T-cell (primary cell): ENCODE data around the gene TSHR. TPM values are rescaled to one million over a fixed set of nuclear protein-coding genes. Genes with fewer than 3 reads are reported as not detected.

Experiments
- ATAC-seq, 4 experiments: fragments of 200-7000 bp in 3 of 4; fragments of 150-1000 bp in 1 of 4; cut with Tn5 transposase; replicated peaks in 1 of 4; 1 replicate in 3 of 4; 2 replicates in 1 of 4; pipeline ENCODE4 v1.10.0; 2021; ENCODE audit warnings: moderate library complexity in 3 of 4, mild to moderate bottlenecking in 2 of 4, moderate number of reproducible peaks in 1 of 4
- CTCF ChIA-PET, 2 donors: fragments of 300-600 bp; sonication (Branson Sonifier 250); formaldehyde crosslinking; loops; one replicate each; lab custom pipeline; 2022; ENCODE audit warnings: antibody characterized with exemption in 2 of 2; lab: Charles Lee
- POLR2A ChIA-PET, 2 donors: fragments of 300-600 bp; sonication (Branson Sonifier 250); formaldehyde crosslinking; loops; one replicate each; lab custom pipeline; 2022; ENCODE audit warnings: antibody characterized with exemption in 2 of 2; lab: Charles Lee
- DNase-seq, 35 experiments: peaks; one replicate each; pipeline versions ENCODE4 v3.0.0 to v3.0.0-alpha.2; 2013 to 2023
- H3K27ac ChIP-seq: one replicate; pipeline ENCODE4 v1.5.1; 2013; ENCODE audit warnings: low read length
- H3K27me3 ChIP-seq, 2 experiments: replicated peaks in 1 of 2; 1 replicate in 1 of 2; 2 replicates in 1 of 2; pipeline versions ENCODE4 v1.6.1 to v1.7.0; 2013; ENCODE audit warnings: low read length in 1 of 2, mixed read lengths in 1 of 2; ENCODE audit not compliant: control insufficient read depth in 2 of 2, insufficient read depth in 2 of 2; ENCODE audit errors: extremely low read depth in 1 of 2
- H3K36me3 ChIP-seq, 2 donors: 1 replicate in 1 of 2; 2 replicates in 1 of 2; pipeline versions ENCODE4 v1.6.1 to v1.7.0; 2013; ENCODE audit warnings: low read length in 1 of 2; ENCODE audit not compliant: control insufficient read depth in 2 of 2, insufficient read depth in 1 of 2; ENCODE audit errors: extremely low read depth in 1 of 2
- H3K4me1 ChIP-seq, 2 experiments: 1 replicate in 1 of 2; 2 replicates in 1 of 2; pipeline versions ENCODE4 v1.6.1 to v1.7.0; 2013; ENCODE audit warnings: low read length in 2 of 2, mixed read lengths in 1 of 2; ENCODE audit not compliant: insufficient read depth in 2 of 2, control insufficient read depth in 1 of 2; ENCODE audit errors: extremely low read depth in 1 of 2
- H3K4me3 ChIP-seq, 2 donors: 1 replicate in 1 of 2; 2 replicates in 1 of 2; pipeline versions ENCODE4 v1.5.1 to v1.7.0; 2013; ENCODE audit warnings: mild to moderate bottlenecking in 2 of 2, low read length in 1 of 2, moderate library complexity in 1 of 2; ENCODE audit not compliant: control insufficient read depth in 1 of 2; ENCODE audit errors: extremely low read depth in 1 of 2
- H3K9me3 ChIP-seq: 2 replicates; pipeline ENCODE4 v1.7.0; 2013
- H3K27ac Mint-ChIP-seq, 2 donors: one replicate each; pipeline ENCODE4 v1.8.0; 2020 to 2021; ENCODE audit warnings: mild to moderate bottlenecking in 2 of 2, mixed read lengths in 2 of 2
- H3K27me3 Mint-ChIP-seq, 2 donors: one replicate each; pipeline ENCODE4 v1.8.0; 2021 to 2022; ENCODE audit warnings: mixed read lengths in 2 of 2
- H3K36me3 Mint-ChIP-seq: one replicate; pipeline ENCODE4 v1.8.0; 2021; ENCODE audit warnings: mixed read lengths
- H3K4me1 Mint-ChIP-seq, 3 donors: one replicate each; pipeline ENCODE4 v1.8.0; 2020 to 2022; ENCODE audit warnings: mixed read lengths in 3 of 3, mild to moderate bottlenecking in 1 of 3
- H3K4me3 Mint-ChIP-seq, 3 donors: one replicate each; pipeline ENCODE4 v1.8.0; 2020 to 2022; ENCODE audit warnings: mild to moderate bottlenecking in 3 of 3, mixed read lengths in 3 of 3, moderate library complexity in 3 of 3
- H3K9me3 Mint-ChIP-seq, 3 donors: one replicate each; pipeline ENCODE4 v1.8.0; 2020 to 2022; ENCODE audit warnings: mixed read lengths in 3 of 3
- WGBS: methylation state at CpG from one replicate; pipeline ENCODE4 v1.1.5; 2013; ENCODE audit warnings: missing lambda C conversion rate; ENCODE audit not compliant: insufficient coverage; 5-methylcytosine and 5-hydroxymethylcytosine counted together
- total RNA-seq, 35 experiments: library from RNA in 6 of 35; stranded (reverse) in 6 of 35; fragments of 120-200 nt in 1 of 35; gene quantifications; one replicate each; pipeline versions ENCODE4 v1.2.1 to v1.2.4 and lab custom pipeline; 2013 to 2026

TSHR gene
- total RNA-seq, 5 donors from 2014 or later (not counting 1 experiment from before 2014, with no cell fraction given): 0.25 to 1.7 (median 0.86) TPM

DNA sequence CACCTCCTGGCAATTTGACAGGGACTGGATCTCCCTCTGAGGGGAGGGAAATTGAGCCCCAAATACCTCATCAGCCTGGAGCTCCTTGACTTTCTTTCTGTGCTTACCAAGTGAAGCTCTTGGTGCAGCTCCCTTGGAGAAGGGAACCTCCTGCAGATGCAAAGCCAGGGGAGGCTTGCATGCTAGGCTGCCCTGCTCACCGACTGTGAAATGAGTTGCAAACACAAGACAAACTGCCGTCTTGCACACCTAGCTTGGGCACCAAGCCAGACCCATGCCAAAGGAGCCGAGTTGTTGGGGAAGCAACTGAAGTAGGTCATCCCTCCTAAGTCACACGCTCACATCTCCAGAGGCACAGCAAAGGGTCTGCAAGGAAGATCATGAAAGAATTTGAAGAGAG is 170.1 kb downstream of the TSHR start:
- H3K27ac Mint-ChIP-seq: no peak overlapping the region
- Histone ChIP-seq H3K27ac (no peak overlapping the region), H3K27me3 (peaks cover 0 to 3% of the 10 kb centered on the region in 2 experiments), H3K9me3 (no peaks in the 10 kb centered on the region), H3K4me1 (no peaks in the 10 kb centered on the region), H3K4me3 (no peak overlapping the region), H3K36me3 (no peaks in the 10 kb centered on the region)
- H3K36me3 Mint-ChIP-seq: peaks cover 3% of the 10 kb centered on the region
- H3K9me3 Mint-ChIP-seq: no peaks in the 10 kb centered on the region
- H3K4me3 Mint-ChIP-seq: no peak overlapping the region
- no peak for DNase-seq
- ATAC-seq: no peak
- ChIA-PET CTCF (no interaction called here), POLR2A (no interaction called here)
- no peaks in the 10 kb centered on the region for H3K27me3 Mint-ChIP-seq
- H3K4me1 Mint-ChIP-seq: peaks cover 0 to 3% (median 0%) of the 10 kb centered on the region in 3 donors
- WGBS: 83% methylated on average over 3 of the region's 4 CpGs

DNA sequence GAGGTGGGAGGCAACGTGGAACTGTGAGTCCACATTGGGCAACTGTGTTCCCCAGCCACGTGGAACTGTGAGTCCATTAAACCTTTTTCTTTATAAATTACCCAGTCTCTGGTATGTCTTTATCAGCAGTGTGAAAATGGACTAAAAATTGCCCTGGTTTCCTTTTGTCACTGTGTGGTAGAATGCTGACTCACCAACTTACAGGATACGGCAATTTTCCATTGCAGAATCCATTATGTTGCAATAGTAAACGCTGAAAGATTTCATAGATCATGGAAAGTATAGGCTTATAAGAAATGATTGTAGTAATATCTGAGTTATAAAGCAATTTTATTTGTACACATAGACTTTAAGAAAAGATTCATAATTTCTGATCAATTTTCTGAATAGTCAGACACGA is 172.4 kb downstream of the TSHR start:
- H3K9me3 Mint-ChIP-seq: no peaks in the 10 kb centered on the region
- no peak overlapping the region for H3K27ac Mint-ChIP-seq

GRCh38 chr14:81129242-81129641 is 173.8 kb downstream of the TSHR start:
- ATAC-seq (no peak), DNase-seq (no peak)
- no peak overlapping the region for H3K4me3 ChIP-seq
- no peaks in the 10 kb centered on the region for H3K9me3 Mint-ChIP-seq
- no peaks in the 10 kb centered on the region for H3K4me1 ChIP-seq
- 100% methylated on average over 1 of the region's 1 CpG for WGBS
- H3K4me1 Mint-ChIP-seq: no peaks in the 10 kb centered on the region
- H3K27me3 Mint-ChIP-seq: peaks cover 0 to 2% of the 10 kb centered on the region in 2 donors
- ChIA-PET POLR2A (no interaction called here), CTCF (no interaction called here)
- no peaks in the 10 kb centered on the region for H3K36me3 ChIP-seq
- peaks cover 3% of the 10 kb centered on the region for H3K36me3 Mint-ChIP-seq
- no peak overlapping the region for H3K4me3 Mint-ChIP-seq
- no peak overlapping the region for H3K27ac ChIP-seq
- H3K27ac Mint-ChIP-seq: no peak overlapping the region
- peaks cover 0 to 3% of the 10 kb centered on the region in 2 experiments for H3K27me3 ChIP-seq
- no peaks in the 10 kb centered on the region for H3K9me3 ChIP-seq

More for the DNA sequence above, 172.4 kb downstream of the TSHR start:
- no peaks in the 10 kb centered on the region for H3K4me1 Mint-ChIP-seq
- H3K36me3 ChIP-seq: no peaks in the 10 kb centered on the region
- DNase-seq (no peak), ATAC-seq (no peak)
- H3K4me1 ChIP-seq: no peaks in the 10 kb centered on the region
- H3K4me3 ChIP-seq: no peak overlapping the region
- H3K4me3 Mint-ChIP-seq: no peak overlapping the region
- no peaks in the 10 kb centered on the region for H3K9me3 ChIP-seq
- ChIA-PET POLR2A (no interaction called here), CTCF (no interaction called here)
- H3K36me3 Mint-ChIP-seq: peaks cover 3% of the 10 kb centered on the region
- H3K27me3 ChIP-seq: peaks cover 0 to 3% of the 10 kb centered on the region in 2 experiments
- no peak overlapping the region for H3K27ac ChIP-seq
- WGBS: no CpG with 5 or more reads among the region's 5 CpGs
- no peaks in the 10 kb centered on the region for H3K27me3 Mint-ChIP-seq

DNA sequence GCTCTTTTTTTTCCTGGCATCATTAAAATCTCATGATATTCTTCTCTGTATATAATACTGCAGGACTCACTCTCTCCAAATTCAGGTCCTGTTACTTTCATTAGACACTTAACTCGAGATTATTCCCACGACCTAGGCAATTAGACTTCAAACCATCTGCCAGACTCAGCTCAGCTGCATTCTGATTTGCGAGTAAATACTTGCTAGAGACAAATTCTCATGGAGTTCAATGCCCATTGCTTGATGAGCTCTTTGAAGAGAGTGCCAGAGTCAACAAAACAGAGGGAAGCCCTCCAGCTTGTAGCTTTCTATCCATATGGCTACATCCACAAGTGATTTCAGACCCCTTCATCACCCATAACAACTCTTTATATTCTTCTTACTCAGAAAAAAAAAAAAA is 177.0 kb downstream of the TSHR start:
- no peaks in the 10 kb centered on the region for H3K4me1 Mint-ChIP-seq
- H3K4me3 ChIP-seq: no peak overlapping the region
- POLR2A ChIA-PET: no interaction called here
- H3K36me3 Mint-ChIP-seq: no peaks in the 10 kb centered on the region
- peaks cover 0 to 3% of the 10 kb centered on the region in 2 experiments for H3K27me3 ChIP-seq
- CTCF ChIA-PET: interaction anchor here in 1 of 2 donors (0.6 kb wide), 1 partner anchor 459 kb away, joined by 3 read pairs; no protein-coding TSS in a partner anchor
- no peak for DNase-seq
- peaks cover 0 to 2% of the 10 kb centered on the region in 2 donors for H3K27me3 Mint-ChIP-seq
- no peak for ATAC-seq
- H3K27ac Mint-ChIP-seq: no peak overlapping the region
- no peaks in the 10 kb centered on the region for H3K36me3 ChIP-seq
- H3K9me3 ChIP-seq: no peaks in the 10 kb centered on the region
- no peaks in the 10 kb centered on the region for H3K9me3 Mint-ChIP-seq
- WGBS: 100% methylated on average over 1 of the region's 3 CpGs
- no peak overlapping the region for H3K27ac ChIP-seq
- H3K4me3 Mint-ChIP-seq: no peak overlapping the region
- no peaks in the 10 kb centered on the region for H3K4me1 ChIP-seq

DNA sequence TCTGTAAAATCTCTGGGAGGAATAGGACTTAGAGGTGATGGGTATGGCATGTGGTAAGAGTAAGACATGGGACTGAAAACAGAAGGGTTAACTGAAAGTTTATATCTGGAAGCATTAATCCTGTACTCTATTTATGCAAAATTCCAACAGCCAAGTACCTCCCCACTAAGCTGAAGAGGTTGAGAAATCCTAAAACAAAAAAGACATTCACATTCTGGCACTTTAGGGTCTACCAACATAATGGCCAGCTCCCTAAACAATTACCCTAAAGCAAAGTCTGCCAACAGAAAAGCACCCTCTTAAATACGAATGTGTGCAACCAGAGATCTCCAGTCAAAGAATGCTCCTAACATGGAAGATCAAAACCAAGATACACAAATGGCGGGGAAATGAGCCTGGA is 178.0 kb downstream of the TSHR start:
- Mint-ChIP-seq H3K27me3 (peaks cover 0 to 2% of the 10 kb centered on the region in 2 donors), H3K4me3 (no peak overlapping the region), H3K4me1 (no peaks in the 10 kb centered on the region), H3K36me3 (no peaks in the 10 kb centered on the region), H3K27ac (no peak overlapping the region), H3K9me3 (no peaks in the 10 kb centered on the region)
- DNase-seq (no peak), ATAC-seq (no peak)
- Histone ChIP-seq H3K4me3 (no peak overlapping the region), H3K27me3 (peaks cover 0 to 3% of the 10 kb centered on the region in 2 experiments), H3K36me3 (no peaks in the 10 kb centered on the region), H3K4me1 (no peaks in the 10 kb centered on the region), H3K27ac (no peak overlapping the region), H3K9me3 (no peaks in the 10 kb centered on the region)
- no CpG with 5 or more reads among the region's 2 CpGs for WGBS
- POLR2A ChIA-PET: no interaction called here
- CTCF ChIA-PET: no interaction called here

- WGBS: no CpG with 5 or more reads among the region's 2 CpGs
- no peaks in the 10 kb centered on the region for H3K4me1 Mint-ChIP-seq
- ATAC-seq: no peak
Observed at GRCh38 chr14:81137316-81137715, 181.9 kb downstream of the TSHR start.

GRCh38 chr14:81138429-81138828 is 183.0 kb downstream of the TSHR start:
- Mint-ChIP-seq H3K27me3 (peaks cover 0 to 2% of the 10 kb centered on the region in 2 donors), H3K36me3 (no peaks in the 10 kb centered on the region), H3K27ac (no peak overlapping the region), H3K4me3 (no peak overlapping the region), H3K9me3 (peaks cover 0 to under 1% (median 0%) of the 10 kb centered on the region in 3 donors), H3K4me1 (no peaks in the 10 kb centered on the region)
- ChIA-PET POLR2A (no interaction called here), CTCF (no interaction called here)
- Histone ChIP-seq H3K4me3 (no peak overlapping the region), H3K27ac (no peak overlapping the region), H3K9me3 (no peaks in the 10 kb centered on the region), H3K4me1 (no peaks in the 10 kb centered on the region), H3K27me3 (no peaks in the 10 kb centered on the region), H3K36me3 (no peaks in the 10 kb centered on the region)
- no peak for ATAC-seq
- WGBS: 100% methylated on average over 3 of the region's 6 CpGs
- DNase-seq: no peak

More at GRCh38 chr14:81137316-81137715, 181.9 kb downstream of the TSHR start:
- ChIA-PET POLR2A (no interaction called here), CTCF (no interaction called here)
- no peak overlapping the region for H3K4me3 Mint-ChIP-seq
- Histone ChIP-seq H3K27me3 (no peaks in the 10 kb centered on the region), H3K27ac (no peak overlapping the region), H3K4me1 (no peaks in the 10 kb centered on the region), H3K4me3 (no peak overlapping the region), H3K36me3 (no peaks in the 10 kb centered on the region), H3K9me3 (no peaks in the 10 kb centered on the region)
- H3K9me3 Mint-ChIP-seq: no peaks in the 10 kb centered on the region
- H3K27ac Mint-ChIP-seq: no peak overlapping the region
- peaks cover 0 to 2% of the 10 kb centered on the region in 2 donors for H3K27me3 Mint-ChIP-seq
- DNase-seq: no peak
- H3K36me3 Mint-ChIP-seq: no peaks in the 10 kb centered on the region
